NCI-H2081 (cell line): ENCODE results near the gene URM1.

Experiments
- DNase-seq, 2 experiments: peaks; one replicate each; lab custom pipeline; 2025; lab: John Stamatoyannopoulos, UW

URM1 gene

DNA sequence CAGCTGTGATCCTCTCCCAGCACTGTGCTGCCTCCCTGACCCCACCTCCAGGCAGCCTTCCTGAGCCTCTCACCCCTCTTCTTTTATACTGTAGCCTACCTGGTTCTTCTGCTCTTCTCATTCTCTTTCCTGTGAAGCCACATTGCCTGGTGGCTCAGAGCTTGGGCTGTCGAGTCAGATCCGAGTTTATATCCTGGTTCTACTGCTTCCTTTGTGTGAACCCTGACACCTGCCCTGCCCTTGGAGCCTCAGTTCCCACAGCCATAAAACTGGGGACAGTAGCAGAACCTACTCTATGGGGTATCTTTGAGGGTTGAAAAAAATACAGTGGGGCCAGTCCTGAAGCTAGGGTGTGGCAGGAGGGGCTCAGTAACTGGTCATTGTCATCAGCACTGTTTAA lies 22.0 kb upstream of the URM1 start:
- DNase-seq, result no peak

DNA sequence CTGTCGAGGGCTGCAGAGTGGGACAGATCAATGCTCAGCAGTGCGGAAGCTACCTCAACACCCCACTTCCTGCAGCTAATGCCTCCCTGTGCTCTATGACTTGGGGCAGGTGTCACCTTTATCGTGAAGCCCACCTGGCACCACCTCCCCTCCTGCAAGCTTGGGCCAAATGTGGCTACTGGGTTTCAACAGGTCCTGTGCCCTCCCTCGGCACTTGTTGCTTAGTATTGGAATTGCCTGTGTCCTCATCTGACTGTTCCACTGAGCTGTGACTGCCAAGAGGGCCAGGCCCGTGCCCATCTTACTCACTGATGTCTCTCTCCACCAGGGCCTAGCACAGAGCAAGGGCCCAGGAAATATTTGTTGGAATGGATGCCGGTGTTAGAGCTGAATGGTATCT lies 21.4 kb upstream of the URM1 start:
- no peak for DNase-seq

DNA sequence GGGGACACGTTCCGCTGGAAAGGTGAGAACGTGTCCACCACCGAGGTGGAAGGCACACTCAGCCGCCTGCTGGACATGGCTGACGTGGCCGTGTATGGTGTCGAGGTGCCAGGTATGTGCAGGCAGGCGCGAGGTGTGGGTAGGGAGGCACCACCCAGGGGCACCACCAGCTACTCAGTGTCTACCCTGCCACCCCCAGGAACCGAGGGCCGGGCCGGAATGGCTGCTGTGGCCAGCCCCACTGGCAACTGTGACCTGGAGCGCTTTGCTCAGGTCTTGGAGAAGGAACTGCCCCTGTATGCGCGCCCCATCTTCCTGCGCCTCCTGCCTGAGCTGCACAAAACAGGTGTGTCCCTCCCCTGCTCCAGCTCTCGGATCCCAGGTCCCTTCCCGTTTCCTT lies 15.7 kb upstream of the URM1 start:
- DNase-seq, result no peak

DNA sequence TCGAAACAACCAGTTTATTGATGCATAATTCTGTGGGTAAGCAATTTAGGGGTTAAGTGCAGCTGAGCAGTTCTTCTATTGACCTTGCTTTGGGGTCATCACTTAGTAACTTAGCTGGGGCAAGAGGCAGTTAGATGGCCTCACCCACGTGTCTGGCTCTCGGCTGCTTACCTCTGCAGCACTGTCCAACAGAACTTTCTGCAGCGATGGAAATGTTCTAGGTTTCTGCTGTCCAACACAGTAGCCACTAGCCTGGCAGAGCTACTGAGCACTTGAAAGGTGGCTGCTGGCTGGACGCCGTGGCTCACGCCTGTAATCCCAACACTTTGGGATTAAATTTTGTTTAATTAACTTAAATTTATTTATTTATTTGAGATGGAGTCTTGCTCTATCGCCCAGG lies 13.1 kb upstream of the URM1 start:
- DNase-seq, result no peak

DNA sequence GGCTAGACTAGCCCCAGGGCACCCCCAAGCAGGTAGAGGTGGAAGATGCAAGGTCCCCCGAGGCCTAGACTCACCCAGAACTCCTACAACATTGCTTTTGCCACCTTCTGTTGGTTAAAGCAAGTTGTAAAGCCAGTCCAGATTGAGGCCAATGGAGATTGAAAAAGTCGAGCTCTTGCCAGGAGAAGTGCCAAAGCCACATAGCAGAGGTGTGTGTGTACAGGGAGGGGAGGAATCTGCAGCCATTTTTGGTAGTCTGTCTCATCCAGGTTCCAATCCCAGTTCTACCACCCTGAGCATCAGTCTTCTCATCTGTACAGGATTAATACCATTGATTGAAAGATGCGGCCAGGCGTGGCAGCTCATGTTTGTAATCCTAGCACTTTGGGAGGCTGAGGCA lies 12.3 kb upstream of the URM1 start:
- DNase-seq, result no peak

DNA sequence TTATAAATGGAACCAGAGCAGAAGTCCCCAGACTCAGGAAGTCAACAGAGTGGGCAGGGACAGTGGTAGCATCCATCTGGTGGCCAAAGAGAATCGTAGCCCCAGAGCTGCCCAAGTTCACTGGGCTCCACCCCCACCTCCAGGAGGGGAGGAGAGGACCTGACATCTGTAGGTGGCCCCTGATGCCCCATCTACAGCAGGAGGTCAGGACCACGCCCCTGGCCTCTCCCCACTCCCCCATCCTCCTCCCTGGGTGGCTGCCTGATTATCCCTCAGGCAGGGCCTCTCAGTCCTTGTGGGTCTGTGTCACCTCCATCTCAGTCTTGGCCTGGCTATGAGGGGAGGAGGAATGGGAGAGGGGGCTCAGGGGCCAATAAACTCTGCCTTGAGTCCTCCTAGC lies 10.3 kb upstream of the URM1 start:
- no peak for DNase-seq

DNA sequence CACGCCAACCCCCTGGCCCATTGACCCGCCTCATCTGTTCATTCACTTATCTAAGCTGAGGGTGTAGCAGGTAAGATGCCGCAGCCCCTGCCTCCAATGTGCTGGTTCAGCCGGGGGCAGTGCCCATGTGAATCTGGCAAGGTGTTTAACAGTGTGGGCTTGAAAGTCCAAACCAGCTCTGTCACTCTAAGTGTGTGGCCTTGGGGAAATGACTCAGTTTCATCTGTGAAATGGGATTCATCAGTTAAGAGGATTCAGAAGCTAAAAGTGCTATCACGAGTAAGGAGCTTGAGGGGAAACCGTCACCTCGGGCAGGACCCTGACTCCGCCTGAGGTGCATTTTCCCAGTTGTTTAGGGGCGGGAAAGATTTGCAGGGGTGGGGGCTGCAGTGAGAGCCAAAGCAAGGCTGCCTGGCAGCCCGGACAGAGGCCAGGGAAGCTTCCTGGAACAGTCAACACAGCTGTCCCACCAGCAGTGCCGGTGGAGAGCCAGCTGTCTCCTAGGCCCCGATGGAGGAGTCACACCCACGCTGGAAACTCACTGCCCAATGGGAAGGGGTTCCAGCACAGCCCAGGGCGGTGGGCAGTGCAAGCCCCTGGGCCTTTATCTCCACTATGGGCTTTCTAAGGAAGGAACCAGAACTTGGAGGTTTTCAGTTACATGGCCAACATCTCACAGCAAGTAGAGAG lies 9.7 kb upstream of the URM1 start:
- DNase-seq, result peak in 1 of 2 experiments; percentile 56

DNA sequence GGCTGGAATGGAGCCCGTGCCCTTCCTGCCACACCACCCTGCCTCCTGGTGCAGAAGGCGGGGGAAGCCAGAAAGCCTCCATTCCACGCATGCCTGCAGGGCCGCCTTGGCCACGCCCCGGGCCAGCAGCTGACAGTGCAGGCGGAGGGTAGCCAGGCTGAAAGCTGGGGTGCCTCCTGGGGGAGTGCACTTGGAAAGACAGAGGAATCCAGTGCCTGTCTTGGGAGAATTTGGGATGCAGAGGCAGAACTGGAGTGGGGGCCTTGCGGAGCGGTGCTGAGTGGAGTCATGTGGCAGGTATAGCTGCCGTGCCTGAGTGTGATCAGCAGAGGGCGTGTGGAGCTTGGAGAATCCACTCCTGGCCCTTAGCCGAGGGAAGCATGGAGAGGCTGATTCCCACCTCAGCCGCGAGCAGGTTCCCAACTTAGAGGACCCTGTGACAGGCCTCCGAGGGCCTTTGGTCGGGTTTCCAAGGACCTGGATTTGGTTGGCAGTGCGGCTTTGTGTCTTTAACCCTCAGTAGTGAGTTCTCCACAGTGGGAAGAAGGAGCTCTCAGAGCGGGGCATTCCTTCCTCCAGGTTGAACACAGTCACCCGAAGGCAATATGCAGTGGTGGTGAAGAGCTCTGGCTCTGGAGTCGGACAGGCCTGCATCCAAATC lies 9.1 kb upstream of the URM1 start:
- DNase-seq, result peak; percentile 80 to 85

DNA sequence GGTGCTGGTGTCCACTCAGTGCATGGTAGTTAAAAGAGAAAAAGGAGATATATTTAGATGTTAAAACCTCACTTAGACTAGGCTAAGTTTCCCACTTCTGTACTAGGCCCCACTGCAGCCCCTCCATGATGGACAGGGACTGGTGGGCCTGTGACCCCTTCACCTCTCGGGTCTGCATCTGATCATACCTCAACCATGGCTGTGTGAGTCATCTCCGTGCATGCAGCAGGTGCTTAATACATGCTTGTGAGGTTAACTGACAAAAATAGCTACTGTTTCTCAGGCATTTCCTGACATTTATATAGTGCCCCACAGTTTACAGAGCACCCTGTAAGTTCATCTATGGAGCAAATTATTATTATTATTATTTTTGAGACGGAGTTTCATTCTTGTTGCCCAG lies 8.4 kb upstream of the URM1 start:
- DNase-seq, result no peak

DNA sequence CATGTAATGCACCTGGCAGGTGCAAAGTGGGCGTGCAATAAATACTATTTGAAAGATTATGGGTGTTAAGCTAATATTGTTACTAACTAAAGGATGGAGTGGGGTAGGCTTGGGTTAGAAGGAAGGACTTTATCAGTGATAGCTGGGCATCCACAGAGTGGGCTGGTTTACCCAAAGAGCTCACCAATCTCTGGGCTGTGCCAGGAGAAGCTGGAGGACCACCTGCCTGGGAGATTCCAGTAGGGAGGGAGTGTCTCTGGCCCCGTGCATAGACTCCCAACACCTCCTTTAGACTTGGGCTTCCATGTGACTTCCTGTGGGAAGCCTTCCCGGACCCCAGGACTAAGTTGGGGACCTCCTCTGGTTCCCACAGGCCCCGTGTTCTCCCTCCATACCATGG lies 5.6 kb upstream of the URM1 start:
- DNase-seq, result peak; percentile 38 to 65

DNA sequence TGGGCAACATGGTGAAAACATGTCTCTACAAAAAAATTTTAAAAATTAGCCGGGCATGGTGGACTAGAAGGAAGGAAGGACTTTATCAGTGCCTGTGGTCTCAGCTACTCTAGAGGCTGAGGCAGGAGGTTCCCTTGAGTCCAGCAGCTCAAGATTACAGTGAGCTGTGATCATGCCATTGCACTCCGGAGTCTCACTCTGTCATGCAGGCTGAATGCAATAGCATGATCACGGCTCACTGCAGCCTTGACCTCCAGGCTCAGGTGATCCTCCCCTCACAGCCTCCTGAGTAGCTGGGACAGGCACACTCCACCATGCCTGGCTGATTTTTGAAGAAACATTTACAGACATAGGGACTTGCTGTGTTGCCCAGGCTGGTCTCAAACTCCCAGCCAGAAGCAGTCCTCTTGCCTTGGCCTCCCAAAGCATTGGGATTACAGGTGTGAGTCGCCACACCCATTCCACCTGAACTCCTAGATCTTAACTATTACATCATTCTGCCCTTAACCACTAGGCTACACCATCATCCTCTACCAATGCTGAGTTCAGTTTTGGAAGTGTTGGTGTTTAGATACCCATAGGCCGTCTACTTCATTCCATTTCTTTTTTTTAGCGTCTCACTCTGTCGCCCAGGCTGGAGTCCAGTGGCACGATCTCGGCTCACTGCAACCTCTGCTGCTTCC lies 2.0 kb upstream of the URM1 start:
- DNase-seq, result no peak

DNA sequence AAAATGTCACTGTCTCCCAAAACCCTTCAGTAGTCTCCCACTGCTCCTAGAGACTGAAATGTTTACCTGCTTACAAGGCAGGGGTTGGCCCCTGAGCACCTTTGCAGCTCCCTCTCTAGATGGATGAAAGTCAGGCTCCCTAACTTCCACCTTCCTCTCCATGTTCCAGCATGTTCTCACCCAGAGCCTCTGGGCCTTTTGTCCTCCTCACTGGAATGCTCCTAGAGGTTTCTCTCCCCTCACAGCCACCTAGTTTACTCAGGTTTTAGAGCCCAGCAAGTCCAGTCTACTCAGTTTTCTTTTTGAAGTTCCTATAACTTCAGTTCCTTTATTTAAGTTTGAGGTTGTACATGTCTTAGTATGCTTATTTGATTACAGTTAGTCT lies 815 bp upstream of the URM1 start:
- no peak for DNase-seq

DNA sequence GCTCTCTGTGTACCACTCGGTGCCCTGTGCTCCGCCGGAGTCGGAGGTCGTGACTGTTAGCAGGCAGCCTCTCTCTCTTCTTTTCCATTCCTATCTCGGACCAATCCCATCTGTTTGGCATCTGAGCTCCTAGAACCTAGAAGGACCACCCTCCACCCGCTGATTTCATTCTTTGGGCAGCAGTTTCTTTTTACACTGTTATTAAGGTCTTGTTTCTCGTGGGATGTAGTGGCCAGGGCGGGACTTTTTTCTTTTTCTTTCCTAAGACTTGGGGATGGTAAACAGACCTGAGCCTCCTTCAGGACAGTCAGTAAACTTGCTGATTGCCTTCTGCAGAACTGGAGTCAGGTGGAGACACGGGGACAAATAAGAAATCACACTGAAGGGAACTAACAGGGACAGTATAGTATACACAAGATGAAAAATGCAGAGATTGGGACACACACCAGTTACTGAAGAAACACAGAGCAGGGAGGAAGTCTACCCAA lies 500 bp downstream of the URM1 start:
- no peak for DNase-seq

DNA sequence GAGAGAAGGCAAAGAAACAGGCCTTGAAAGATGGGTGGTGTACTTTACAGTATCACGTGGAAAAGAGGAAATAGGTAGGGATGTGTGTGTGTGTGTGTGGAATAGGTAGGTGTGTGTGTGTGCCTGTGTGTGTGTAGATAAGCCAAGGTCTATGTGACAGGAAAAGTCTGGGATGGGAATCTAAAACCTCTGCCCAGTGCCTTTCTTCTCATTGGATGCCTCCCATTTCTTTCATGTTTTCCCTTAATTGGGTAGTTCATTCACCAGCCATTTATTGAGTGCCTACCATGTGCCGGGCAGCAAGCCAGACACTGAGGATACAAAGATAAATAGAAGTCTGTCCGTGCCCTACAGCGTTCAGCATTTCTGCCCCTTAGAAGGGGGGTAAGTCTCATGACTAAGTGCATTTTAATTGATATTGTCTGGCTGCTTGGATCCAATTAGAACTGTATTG lies 1.0 kb downstream of the URM1 start:
- DNase-seq, result no peak

DNA sequence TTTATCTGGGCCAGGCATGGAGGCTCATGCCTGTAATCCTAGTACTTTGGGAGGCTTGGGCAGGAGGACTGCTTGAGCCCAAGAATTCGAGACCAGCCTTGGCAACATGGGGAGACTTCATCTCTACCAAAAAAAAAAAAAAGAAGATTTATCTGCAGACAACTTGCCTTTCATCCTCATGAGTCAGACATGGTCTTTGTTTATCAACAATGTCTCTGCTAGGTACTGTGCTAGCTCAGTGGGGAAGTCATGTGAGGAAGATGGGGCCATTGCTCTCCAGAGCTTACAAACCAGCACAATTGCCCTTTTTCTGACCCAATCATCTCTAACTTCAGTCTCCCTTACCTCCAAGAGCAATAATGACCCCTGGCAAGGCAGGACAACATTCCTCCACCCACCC lies 1.6 kb downstream of the URM1 start:
- DNase-seq, result no peak

DNA sequence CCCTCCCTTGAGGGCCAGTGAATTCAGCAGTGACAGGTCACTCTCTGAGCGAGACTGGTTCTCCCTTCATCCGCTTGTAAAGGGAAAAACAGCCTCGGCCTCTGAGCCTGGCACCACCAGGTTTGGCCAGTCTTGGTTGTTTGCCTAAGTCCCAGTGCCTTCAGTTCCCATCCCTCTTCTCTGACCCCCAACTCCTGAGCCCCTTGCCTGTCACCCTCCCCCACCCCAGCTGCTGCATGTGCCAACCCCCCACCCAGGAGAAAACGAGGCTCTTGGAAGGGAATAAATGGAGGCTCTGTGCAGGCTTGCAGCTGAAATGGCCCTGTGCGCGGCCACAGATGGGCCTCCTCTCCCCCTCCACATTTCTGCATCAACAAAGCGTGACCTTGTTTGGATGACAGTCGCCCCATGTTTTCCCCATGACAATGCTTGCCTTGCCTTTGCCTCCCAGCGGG lies 3.1 kb downstream of the URM1 start:
- no peak for DNase-seq

DNA sequence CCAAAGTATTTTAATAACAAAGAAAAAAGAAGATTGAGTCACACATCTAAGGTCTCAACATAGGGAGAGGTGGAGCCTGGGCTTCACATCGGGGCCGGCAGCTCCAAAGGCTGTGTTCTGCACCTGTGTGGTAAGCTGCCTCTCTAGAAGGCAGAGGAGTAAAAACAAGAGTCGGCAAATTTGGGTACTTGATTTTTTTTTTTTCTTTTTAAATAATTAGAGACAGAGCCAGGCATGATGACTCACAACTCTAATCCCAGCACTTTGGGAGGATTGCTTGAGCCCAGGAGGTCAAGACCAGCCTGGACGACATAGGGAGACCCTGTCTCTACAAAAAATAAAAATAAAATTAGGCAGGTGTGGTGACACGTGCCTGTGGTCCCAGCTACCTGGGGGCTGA lies 4.7 kb downstream of the URM1 start:
- DNase-seq, result no peak

DNA sequence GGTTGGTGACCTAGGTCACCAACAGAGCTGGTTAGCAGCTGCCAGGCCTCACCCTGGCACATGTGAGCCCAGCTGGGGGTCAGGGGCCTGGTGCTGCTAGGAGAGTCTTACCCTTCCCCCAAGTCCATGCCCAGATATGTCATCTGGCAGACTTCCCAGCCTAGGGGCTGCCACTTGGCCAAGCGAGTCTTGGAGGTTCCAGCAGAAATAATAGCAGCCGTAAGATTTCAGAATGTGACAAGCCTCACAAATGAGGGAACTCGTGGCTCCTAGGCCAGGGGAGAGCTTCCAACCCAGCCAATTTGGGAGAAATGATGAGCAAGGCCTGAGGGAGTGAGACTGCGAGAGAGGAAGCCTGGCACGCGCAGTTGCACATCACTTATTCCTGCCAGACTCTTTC lies 11.1 kb downstream of the URM1 start:
- DNase-seq, result no peak

DNA sequence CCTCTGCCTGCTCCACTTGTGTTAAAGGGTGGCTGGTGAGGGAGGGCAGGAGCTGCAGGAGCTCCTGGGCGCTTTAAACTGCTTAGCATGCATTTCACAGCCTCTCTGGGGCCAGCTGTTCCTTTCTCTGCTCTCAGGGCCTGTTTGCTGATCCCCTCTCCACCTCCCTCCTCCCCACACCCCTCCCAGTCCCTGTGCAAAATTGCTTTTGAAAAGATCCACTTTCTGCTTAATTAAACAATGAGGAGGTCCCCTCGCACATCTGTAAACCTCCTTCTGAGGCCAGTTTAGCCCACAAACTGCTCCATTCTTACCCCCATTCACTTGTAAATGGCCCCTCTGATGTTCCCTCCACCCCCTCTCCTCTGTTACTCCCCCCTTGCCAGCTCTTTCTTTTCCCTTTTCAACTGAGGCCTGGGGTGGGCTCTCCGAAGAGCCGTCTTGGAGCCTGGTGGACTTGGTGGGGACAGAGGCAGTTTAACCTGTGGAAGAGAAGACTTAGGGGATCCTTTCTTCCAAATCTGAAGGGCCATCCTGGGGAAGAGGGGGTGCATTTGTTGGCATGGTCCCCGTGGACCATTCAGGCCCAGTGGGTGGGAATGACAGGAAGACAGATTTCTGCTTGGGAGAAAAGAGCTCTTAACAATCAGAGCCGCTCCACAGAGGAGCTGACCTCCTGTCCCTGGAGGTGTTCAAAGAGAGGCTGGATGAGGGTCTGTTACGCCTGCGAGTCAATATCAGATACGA lies 12.0 kb downstream of the URM1 start:
- no peak for DNase-seq

DNA sequence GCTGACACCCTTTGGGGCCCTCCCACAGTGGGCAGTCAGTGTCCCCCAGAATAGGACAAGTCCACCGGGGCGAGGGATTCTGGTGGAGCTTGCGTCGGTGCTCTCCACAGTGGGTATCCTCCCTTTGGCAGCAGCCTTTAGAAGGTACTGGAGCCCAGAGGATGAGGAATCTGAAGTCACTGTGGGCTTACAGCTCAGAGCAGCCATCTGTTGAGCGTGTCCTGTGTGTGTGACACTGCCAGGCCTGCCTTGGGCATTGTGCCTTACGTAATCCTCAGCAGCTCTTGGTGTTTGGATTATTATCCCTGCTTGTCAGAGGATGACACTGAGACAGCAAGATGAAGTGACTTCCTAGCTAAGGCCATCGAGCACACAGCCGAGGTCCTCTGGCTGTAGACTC lies 12.6 kb downstream of the URM1 start:
- DNase-seq, result no peak

DNA sequence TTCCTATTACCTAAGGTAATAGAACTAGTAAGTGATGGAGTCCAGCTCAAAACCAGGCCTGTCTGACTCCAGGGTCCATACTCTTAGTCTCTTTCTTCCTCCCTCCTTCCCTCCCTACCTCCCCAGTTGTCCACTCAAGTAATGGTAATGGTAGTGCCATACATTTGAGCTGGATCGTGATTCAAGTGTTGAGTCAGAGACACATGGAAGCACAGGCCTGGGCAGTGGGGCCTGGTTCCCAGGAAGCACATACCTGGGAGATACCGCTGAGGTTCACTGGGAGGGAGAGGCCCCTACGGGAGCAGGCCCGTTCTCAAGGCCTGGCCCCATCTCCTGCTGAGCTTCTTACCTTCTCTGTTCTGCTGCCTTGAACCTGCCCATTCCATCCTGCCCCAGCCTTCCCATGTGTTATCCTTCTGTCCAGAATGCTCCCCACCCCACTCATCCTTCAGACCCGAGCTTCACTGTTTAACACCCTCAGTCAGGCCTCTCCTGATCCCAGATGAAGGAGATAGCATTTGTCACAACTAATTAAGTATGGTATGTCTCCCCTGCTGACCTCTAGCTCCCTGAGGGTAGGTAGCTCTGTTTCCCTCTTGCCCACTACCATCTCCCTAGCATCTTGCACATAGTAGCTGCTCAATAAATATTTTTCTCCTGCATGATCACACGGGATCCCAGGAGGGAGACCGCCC lies 13.8 kb downstream of the URM1 start:
- DNase-seq, result no peak
